NB4 (cell line): ENCODE data around the gene DDX41.
"Not testable (repeated sequence)": the region's sequence is repeated elsewhere in the genome, so short reads cannot be mapped to it uniquely, and the experiment has no call there.

Experiments used
- DNase-seq: peaks from one replicate; pipeline ENCODE4 v3.0.0; 2010; ENCODE audit warnings: low read depth
- H3K4me3 ChIP-seq: one replicate; pipeline ENCODE4 v1.5.1; 2011; ENCODE audit warnings: mild to moderate bottlenecking, low read depth, low read length, moderate library complexity
- MYC ChIP-seq: IDR thresholded peaks from 2 replicates; pipeline ENCODE4 v1.6.1; 2011; ENCODE audit warnings: low read depth, low read length
- POLR2A ChIP-seq: IDR thresholded peaks from 2 replicates; pipeline ENCODE4 v1.6.1; 2011; ENCODE audit warnings: mild to moderate bottlenecking; ENCODE audit not compliant: insufficient read length; ENCODE audit errors: extremely low read depth
- TF ChIP-seq, protein P1 (sequence below): IDR thresholded peaks from one replicate; pipeline ENCODE4 v1.5.1; 2012; ENCODE audit warnings: low read depth, low read length
- TF ChIP-seq, protein P2 (sequence below): IDR thresholded peaks from 2 replicates; pipeline ENCODE4 v1.6.1; 2011; ENCODE audit warnings: low read depth, low read length

DDX41 gene

DNA sequence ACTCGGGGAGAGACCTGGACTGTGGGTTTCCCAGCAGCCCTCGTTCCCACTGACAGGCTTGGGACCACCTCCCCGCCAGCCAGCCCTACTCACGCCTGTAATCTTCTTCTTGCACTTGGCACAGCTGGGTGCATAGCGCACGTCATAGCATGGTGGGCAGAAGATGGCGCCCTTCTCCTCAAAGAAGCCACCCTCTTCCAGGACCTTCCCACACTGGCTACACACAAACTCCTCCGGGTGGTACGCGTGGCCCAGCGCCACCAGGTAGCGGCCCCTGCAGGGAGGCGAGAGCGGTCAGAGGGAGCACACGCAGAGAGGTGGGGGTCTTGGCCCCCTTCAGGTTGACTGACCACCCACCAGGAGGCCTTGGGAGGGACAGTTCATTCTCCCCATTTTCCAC lies 28.8 kb downstream of the DDX41 start:
- peak; percentile 62 for DNase-seq
- TF ChIP-seq, protein P1, sequence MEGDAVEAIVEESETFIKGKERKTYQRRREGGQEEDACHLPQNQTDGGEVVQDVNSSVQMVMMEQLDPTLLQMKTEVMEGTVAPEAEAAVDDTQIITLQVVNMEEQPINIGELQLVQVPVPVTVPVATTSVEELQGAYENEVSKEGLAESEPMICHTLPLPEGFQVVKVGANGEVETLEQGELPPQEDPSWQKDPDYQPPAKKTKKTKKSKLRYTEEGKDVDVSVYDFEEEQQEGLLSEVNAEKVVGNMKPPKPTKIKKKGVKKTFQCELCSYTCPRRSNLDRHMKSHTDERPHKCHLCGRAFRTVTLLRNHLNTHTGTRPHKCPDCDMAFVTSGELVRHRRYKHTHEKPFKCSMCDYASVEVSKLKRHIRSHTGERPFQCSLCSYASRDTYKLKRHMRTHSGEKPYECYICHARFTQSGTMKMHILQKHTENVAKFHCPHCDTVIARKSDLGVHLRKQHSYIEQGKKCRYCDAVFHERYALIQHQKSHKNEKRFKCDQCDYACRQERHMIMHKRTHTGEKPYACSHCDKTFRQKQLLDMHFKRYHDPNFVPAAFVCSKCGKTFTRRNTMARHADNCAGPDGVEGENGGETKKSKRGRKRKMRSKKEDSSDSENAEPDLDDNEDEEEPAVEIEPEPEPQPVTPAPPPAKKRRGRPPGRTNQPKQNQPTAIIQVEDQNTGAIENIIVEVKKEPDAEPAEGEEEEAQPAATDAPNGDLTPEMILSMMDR, result peak; percentile 10
- TF ChIP-seq MYC, result no peak
- TF ChIP-seq, protein P2, sequence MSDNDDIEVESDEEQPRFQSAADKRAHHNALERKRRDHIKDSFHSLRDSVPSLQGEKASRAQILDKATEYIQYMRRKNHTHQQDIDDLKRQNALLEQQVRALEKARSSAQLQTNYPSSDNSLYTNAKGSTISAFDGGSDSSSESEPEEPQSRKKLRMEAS, result no peak
- no peak for TF ChIP-seq POLR2A
- no peak overlapping the region for H3K4me3 ChIP-seq

DNA sequence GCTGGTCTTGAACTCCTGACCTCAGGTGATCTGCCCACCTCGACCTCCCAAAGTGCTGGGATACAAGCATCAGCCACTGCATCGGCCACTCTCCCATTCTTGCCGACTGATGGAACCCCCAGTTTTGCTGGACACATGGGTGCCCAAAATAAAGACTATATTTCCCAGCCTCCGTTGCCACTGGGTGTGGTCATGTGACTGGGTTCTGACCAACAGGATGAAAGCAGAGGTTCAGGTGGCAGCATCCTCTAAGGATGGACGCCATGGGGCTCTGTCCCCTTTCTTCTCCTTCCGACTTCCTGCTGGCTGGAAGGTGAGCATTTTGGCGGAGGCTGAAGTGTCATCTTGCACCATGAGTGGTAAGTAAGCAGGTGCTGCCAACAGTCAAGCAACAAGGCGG lies 29.6 kb downstream of the DDX41 start:
- no peak for TF ChIP-seq POLR2A
- TF ChIP-seq, protein P1, result no peak
- TF ChIP-seq, protein P2, result no peak
- TF ChIP-seq MYC, result no peak
- DNase-seq, result no peak
- no peak overlapping the region for H3K4me3 ChIP-seq

DNA sequence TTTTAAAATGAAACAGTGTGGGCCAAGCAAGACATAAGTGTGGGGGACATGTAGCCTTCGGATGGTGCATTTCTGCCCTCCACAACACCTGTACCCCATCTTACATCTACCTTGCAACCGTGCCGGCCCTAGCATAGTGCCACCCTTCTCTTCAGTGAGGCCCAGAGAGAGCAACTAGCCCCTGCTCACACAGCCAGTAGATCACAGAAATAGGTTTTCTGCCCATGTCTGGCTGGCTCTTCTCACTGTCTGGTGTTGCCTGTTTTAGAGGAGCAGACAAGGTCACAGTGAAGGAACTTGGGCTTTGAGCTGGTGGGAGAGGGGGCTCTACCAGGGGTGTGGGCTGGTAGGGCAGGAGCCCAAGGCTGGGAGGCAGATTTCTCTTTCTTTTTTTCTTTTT lies 30.5 kb downstream of the DDX41 start:
- DNase-seq, result no peak
- TF ChIP-seq, protein P1, result no peak
- TF ChIP-seq POLR2A (no peak), MYC (no peak)
- TF ChIP-seq, protein P2, result no peak
- H3K4me3 ChIP-seq, result no peak overlapping the region

DNA sequence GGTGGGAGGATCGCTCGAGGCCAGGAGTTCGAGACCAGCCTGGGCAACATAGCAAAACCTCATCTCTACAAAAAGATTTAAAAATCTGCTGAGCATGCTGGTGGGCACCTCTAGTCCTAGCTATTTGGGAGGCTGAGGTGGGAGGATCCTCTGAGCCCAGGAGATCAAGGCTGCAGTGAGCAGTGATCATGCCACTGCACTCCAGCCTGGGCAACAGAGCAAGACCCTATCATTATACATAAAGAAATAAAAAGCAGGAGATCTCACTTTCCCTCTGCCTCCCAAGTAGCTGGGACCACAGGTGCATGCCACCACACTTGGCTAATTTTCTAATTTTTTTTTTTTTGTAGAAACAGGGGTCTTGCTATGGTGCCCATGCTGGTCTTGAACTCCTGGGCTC lies 31.0 kb downstream of the DDX41 start:
- DNase-seq, result not testable (repeated sequence)

DNA sequence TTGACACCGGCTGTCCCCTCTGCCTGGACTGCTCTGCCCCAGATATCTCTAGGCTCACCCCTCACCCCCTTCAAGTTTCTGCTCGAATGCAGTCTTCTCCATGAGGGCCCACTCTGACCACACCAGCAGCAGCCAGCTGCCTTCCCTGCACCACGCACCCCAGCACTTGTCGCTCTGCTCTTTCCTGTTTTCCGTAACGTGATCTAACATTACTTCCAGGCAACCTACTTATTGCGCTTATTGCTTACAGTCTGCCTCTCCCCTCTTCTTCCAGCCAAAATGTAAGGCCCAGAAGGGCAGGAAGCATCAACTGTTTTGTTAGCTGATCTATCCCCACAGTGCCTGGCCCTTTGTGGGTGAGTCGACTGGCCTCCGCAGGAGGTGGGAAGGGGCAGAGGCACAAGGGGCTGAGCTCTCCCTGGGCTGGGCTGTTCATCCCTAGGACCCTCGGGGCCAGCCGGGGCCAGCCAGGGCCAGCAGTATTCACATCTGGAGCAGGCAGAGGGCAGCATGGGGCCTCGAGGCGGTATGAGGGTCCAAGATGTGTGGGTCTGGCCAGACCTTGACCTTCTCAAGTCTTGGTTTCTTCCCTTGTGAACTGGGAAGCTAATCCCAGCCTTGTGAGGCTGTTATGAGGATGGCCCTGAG lies 31.7 kb downstream of the DDX41 start:
- DNase-seq, result no peak
- TF ChIP-seq MYC (no peak), POLR2A (no peak)
- TF ChIP-seq, protein P2, result no peak
- TF ChIP-seq, protein P1, result no peak
- no peak overlapping the region for H3K4me3 ChIP-seq

More for the DNA sequence above, 31.0 kb downstream of the DDX41 start:
- not testable (repeated sequence) for H3K4me3 ChIP-seq

DNA sequence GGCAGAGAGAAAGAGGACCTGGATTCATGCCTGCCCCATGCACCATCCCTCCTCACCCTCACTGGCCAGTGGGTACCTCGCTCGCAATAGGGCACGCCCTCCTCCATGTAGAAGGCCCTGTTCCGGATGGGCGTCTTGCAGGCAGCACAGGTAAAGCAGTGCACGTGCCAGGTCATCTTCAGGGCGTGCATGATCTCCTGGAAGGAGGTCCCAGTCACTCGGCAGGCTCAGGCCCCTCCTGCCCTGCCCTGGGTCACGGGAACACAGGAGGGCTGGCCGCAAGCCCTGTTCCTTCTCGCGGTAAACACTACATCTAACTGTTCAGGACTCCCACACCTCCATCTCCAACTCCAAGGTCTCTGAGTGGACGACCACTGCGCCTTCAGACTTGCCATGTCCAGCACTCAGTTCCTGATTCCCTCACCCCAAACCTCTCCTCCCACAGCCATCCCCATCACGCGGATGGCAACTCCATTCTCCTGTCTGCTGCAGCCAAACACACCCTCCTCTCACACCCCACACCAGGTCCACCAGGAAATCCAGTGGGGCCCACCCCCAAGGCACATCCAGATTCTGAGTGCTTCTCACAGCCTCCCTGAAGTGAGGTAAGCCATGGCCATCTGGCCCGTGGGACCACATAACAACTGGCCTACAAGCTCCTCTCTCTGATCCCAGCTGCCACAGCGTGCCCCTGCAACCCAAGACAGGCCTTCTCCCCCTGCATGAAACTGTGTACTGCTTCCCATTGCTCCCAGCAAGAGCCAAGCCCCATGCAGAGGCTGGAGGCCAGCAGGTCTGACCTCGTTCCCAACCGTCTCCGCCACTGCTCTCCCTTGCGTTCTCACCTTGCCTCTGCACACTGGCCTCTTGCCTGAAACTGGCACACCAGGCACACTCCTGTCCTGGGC lies 32.5 kb downstream of the DDX41 start:
- H3K4me3 ChIP-seq, result no peak overlapping the region
- TF ChIP-seq, protein P2, result no peak
- TF ChIP-seq, protein P1, result no peak
- no peak for DNase-seq
